Measurements from ENCODE around the gene SOAT2. TPM values are rescaled to one million over a fixed set of nuclear protein-coding genes. Genes with fewer than 3 reads are reported as not detected.
"Not testable (repeated sequence)": the region's sequence is repeated elsewhere in the genome, so short reads cannot be mapped to it uniquely, and the experiment has no call there.

Gene SOAT2
- total RNA-seq, 2 experiments from 2014 or later, result 1.1 to 1.5 TPM

DNA sequence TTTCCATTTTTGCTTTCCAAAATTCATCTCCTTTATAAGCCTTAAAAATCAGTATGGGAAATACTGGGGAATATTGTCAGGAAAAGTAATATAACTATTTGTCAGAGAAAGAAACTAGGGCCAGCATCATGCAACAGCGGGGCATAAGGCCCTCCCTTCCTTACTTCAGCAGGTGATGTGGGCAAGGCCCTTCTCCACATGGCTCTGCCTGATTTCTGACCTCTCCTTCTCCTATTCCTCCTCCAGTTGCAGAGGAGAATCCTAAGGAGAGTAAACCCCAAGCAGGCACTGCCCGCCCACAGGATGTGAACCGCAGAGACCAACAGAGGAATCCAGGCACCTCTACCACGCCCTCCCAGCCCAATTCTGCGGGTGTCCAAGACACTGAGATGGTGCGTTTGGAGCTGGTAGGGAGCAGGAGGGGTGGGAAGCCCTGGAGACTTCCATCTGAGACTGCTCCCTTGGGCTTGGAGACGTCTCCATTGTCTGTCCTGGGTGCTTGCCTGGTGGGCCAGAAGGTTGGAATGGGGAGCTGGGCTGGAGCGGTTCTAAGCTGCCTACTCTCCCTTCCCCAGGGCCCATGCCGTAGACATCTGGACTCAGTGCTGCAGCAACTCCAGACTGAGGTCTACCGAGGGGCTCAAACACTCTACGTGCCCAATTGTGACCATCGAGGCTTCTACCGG, 2.7 kb upstream of the SOAT2 start:
- Mint-ChIP-seq H3K4me3 (no peak overlapping the region), H3K36me3 (no peaks in the 10 kb centered on the region), H3K4me1 (ENCODE audit: low read depth) (peaks cover 46% of the 10 kb centered on the region), H3K9me3 (no peaks in the 10 kb centered on the region), H3K27ac (no peak overlapping the region), H3K27me3 (peaks cover 3% of the 10 kb centered on the region)
- intact Hi-C loops (cut with micrococcal nuclease), result loop anchor here (5.0 kb wide), 1 partner anchor 82 kb away; the partner anchor contains the start of genes CSAD and ZNF740
- ChIA-PET POLR2A (interaction anchor here (1.1 to 3.6 kb wide), 4 partner anchors 34 to 90 kb away, joined by 3 to 30 read pairs (median 10); no protein-coding TSS in a partner anchor), CTCF (interaction anchor here (1.2 to 7.7 kb wide), 8 partner anchors 14 to 252 kb away, joined by 3 to 348 read pairs (median 6); partner anchors contain the start of gene SPRYD3)
- no peak for DNase-seq

DNA sequence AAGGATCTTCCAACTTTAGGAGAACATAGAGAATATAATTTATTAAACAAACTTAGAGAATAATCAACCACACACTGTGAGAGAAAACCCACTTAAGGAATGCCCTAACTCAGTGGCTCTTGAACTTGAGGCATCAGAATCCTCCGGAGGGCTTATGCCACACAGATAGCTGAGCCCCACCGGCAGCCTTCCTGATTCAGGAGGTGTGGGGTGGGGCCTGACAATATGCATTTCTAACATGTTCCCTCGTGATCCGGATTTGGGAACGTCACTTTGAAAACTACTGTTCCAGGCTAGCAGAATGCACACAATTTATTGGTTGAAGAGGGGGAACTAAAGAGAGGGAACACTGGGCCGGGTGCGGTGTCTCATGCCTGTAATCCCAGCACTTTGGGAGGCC, 2.0 kb upstream of the SOAT2 start:
- peaks cover 3% of the 10 kb centered on the region for H3K27me3 Mint-ChIP-seq
- no peaks in the 10 kb centered on the region for H3K9me3 Mint-ChIP-seq
- peaks cover 46% of the 10 kb centered on the region for H3K4me1 Mint-ChIP-seq (ENCODE audit: low read depth)
- no peak for DNase-seq
- peak overlapping the region; percentile 69 for H3K27ac Mint-ChIP-seq
- ChIA-PET CTCF (interaction anchor here (1.5 to 7.7 kb wide), 3 partner anchors 35 to 251 kb away, joined by 4 to 348 read pairs (median 5); no protein-coding TSS in a partner anchor), POLR2A (interaction anchor here (2.7 kb wide), 1 partner anchor 35 kb away, joined by 10 read pairs; no protein-coding TSS in a partner anchor)
- no peaks in the 10 kb centered on the region for H3K36me3 Mint-ChIP-seq
- H3K4me3 Mint-ChIP-seq, result no peak overlapping the region
- intact Hi-C loops (cut with micrococcal nuclease), result loop anchor here (5.0 kb wide), 1 partner anchor 81 kb away; the partner anchor contains the start of genes CSAD and ZNF740

DNA sequence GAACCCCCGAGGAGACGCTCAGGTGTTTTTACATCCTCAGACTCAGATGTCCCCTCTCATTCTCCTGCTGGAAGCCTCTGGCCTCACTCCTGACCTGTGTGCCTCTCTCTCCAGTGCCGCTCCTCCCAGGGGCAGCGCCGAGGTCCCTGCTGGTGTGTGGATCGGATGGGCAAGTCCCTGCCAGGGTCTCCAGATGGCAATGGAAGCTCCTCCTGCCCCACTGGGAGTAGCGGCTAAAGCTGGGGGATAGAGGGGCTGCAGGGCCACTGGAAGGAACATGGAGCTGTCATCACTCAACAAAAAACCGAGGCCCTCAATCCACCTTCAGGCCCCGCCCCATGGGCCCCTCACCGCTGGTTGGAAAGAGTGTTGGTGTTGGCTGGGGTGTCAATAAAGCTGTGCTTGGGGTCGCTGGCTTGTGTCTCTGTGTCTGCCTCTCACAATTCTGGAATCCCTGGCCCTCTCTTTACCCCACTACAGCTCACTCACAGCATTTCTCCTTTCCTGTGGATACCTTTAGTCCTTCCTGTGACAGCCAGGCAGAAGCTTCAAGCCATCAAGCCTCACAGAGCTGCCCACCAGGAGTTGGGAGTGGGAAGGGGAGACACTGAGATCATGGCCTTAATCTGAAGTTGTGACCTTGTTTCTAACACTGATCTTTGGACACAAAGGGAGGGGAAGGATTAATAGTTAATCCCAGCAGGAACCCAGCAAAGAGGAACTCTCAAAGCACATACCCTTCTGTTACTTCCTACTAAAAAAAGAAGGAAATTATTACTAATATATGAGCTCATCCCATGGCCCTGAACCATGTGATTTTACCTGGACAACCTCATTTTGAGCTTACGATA, 1.1 kb upstream of the SOAT2 start:
- DNase-seq, result no peak
- Mint-ChIP-seq H3K9me3 (no peaks in the 10 kb centered on the region), H3K36me3 (no peaks in the 10 kb centered on the region), H3K27ac (peak overlapping the region; percentile 44), H3K4me3 (no peak overlapping the region), H3K27me3 (peaks cover 1% of the 10 kb centered on the region), H3K4me1 (ENCODE audit: low read depth) (peaks cover 44% of the 10 kb centered on the region)
- CTCF ChIA-PET, result interaction anchor here (0.6 to 7.7 kb wide), 16 partner anchors 8 to 1599 kb away, joined by 3 to 348 read pairs (median 6); partner anchors contain the start of genes AAAS and SPRYD3
- intact Hi-C loops (cut with micrococcal nuclease), result loop anchor here (5.0 kb wide), 1 partner anchor 80 kb away; the partner anchor contains the start of genes CSAD and ZNF740
- POLR2A ChIA-PET, result interaction anchor here (1.2 to 2.7 kb wide), 5 partner anchors 23 to 78 kb away, joined by 3 to 13 read pairs (median 5); partner anchors contain the start of genes CSAD, SPRYD3 and ZNF740

DNA sequence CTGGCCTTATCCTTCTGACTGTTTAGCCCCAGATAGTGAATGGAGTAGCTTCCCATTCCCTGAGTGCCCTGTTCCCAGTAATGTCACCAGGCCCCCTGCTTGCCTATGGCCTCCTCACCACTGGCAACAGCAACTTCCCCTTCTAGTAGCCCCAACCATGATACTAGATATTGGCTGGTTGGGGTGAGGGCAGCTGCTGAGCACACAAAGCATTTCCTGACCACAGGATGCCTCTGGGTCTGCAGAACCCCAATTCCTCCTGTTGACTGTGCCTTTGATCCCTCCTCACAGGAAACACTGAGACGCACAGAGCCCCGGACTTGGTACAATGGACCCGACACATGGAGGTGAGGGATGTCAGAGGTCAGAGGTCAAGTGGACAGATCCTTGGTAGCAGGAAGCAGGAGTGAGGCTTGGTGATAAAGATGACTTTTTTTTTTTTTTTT, 597 bp downstream of the SOAT2 start:
- Mint-ChIP-seq H3K27ac (peak overlapping the region; percentile 42), H3K4me3 (no peak overlapping the region), H3K27me3 (no peaks in the 10 kb centered on the region), H3K36me3 (no peaks in the 10 kb centered on the region), H3K9me3 (no peaks in the 10 kb centered on the region), H3K4me1 (ENCODE audit: low read depth) (peaks cover 33% of the 10 kb centered on the region)
- ChIA-PET CTCF (interaction anchor here (0.9 to 7.7 kb wide), 13 partner anchors 10 to 248 kb away, joined by 3 to 348 read pairs (median 6); partner anchors contain the start of genes AAAS and SPRYD3), POLR2A (interaction anchor here (1.2 to 2.4 kb wide), 3 partner anchors 25 to 50 kb away, joined by 3 to 13 read pairs (median 4); partner anchors contain the start of gene SPRYD3)
- intact Hi-C loops (cut with micrococcal nuclease), result loop anchor here (5.0 kb wide), 1 partner anchor 78 kb away; the partner anchor contains the start of genes CSAD and ZNF740
- DNase-seq, result peak; percentile 21

DNA sequence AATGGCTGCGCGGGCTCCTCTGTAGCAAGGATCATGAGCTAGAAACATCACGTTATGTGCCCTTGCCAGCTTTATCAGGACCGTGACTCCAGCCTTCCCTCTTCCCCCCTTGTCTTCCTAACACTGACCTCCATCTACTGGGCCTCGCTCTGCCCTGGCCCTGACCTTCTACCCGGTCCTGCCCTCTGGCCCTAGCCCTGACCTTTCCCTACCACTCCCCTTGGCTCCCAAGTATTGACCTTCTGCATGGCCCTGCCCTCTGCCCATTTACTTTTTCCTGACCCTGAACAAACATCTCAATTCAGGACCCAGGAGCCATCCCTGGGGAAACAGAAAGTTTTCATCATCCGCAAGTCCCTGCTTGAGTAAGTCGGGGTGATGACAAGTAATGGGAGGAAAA, 2.0 kb downstream of the SOAT2 start:
- intact Hi-C loops (cut with micrococcal nuclease), result no loop called here
- DNase-seq, result no peak
- Mint-ChIP-seq H3K9me3 (no peaks in the 10 kb centered on the region), H3K27ac (no peak overlapping the region), H3K4me3 (no peak overlapping the region), H3K27me3 (no peaks in the 10 kb centered on the region), H3K4me1 (ENCODE audit: low read depth) (peaks cover 27% of the 10 kb centered on the region), H3K36me3 (no peaks in the 10 kb centered on the region)
- ChIA-PET CTCF (interaction anchor here (1.1 to 1.3 kb wide), 2 partner anchors 39 to 247 kb away, joined by 3 to 7 read pairs; no protein-coding TSS in a partner anchor), POLR2A (no interaction called here)

DNA sequence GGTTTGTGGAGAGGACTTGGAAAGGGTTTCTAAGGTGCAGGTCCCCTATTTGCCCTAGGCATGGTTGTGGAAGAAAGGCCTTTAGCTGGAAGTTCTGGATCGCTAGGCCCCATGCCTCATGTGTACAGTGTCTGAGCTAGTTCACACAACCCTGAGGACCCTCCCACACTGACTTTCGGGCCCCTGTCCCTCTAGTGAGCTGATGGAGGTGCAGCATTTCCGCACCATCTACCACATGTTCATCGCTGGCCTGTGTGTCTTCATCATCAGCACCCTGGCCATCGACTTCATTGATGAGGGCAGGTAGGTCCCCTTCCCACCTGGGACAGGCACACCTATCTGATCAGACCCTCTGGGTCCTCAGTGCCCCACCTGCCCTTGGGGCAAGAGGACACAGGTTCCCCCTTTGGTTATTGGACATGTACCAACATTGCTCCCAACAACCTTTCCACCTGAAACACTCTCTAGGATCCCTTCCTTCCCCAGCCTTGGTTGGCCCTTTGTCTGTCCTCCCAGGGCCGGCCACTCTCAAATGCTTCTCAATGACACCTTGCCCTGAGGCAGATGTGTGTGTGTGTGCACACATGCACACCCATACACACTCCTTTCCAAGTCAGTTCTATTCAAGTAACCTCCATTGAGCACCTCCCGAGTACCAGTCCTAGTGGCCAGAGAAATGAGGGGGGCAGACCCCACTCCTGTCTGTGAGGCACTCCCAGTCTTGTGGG, 2.6 kb downstream of the SOAT2 start:
- ChIA-PET CTCF (interaction anchor here (1.1 kb wide), 1 partner anchor 40 kb away, joined by 7 read pairs; no protein-coding TSS in a partner anchor), POLR2A (no interaction called here)
- no peak overlapping the region for H3K4me3 Mint-ChIP-seq
- H3K36me3 Mint-ChIP-seq, result no peaks in the 10 kb centered on the region
- H3K4me1 Mint-ChIP-seq (ENCODE audit: low read depth), result peaks cover 24% of the 10 kb centered on the region
- H3K9me3 Mint-ChIP-seq, result no peaks in the 10 kb centered on the region
- no peaks in the 10 kb centered on the region for H3K27me3 Mint-ChIP-seq
- DNase-seq, result no peak
- intact Hi-C loops (cut with micrococcal nuclease), result no loop called here
- no peak overlapping the region for H3K27ac Mint-ChIP-seq

DNA sequence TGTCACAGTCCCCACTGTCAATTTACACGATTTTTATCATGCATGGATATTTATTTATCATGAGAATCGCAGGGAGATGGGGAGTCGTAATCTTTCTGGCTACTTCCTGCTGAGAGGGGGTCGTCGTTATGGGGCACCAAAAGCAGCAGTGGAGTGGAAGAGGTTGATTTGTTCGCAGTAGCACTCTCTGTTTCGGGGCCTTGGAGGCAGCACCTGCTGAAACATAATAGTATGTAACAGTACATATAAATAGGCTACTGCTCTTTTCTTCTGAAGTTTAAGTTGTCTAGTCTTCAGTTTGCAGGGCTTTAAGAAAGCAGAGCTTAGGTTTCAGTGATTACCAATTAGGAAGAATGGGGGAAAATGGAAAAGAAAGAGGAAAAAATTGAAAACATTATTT, 3.8 kb downstream of the SOAT2 start:
- no peak overlapping the region for H3K27ac Mint-ChIP-seq
- no peak overlapping the region for H3K4me3 Mint-ChIP-seq
- ChIA-PET POLR2A (no interaction called here), CTCF (no interaction called here)
- H3K9me3 Mint-ChIP-seq, result no peaks in the 10 kb centered on the region
- H3K4me1 Mint-ChIP-seq (ENCODE audit: low read depth), result peaks cover 24% of the 10 kb centered on the region
- DNase-seq, result no peak
- H3K27me3 Mint-ChIP-seq, result no peaks in the 10 kb centered on the region
- H3K36me3 Mint-ChIP-seq, result no peaks in the 10 kb centered on the region
- intact Hi-C loops (cut with micrococcal nuclease), result no loop called here

DNA sequence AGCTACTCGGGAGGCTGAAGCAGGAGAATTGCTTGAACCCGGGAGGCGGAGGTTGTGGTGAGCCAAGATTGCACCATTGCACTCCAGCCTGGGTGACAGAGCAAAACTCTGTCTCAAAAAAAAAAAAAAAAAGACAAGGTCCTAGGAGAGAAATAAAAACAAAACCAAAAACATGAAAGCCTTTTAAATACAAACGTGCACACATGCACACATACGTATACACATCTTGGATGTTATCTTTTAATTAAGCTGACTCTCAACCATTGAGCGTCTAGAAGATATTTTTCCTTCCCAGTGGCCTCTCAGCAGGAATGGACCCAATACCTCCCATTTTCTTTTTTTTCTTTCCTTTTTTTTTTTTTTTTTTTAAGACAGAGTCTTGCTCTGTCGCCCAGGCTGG, 9.1 kb downstream of the SOAT2 start:
- H3K4me3 Mint-ChIP-seq; H3K4me1 Mint-ChIP-seq (ENCODE audit: low read depth); H3K9me3 Mint-ChIP-seq; H3K36me3 Mint-ChIP-seq; H3K27me3 Mint-ChIP-seq; DNase-seq; intact Hi-C loops (cut with micrococcal nuclease); POLR2A ChIA-PET; H3K27ac Mint-ChIP-seq: not testable (repeated sequence)
- CTCF ChIA-PET, result interaction anchor here (1.0 to 1.9 kb wide), 3 partner anchors 10 to 47 kb away, joined by 3 to 8 read pairs (median 4); partner anchors contain the start of gene SOAT2

DNA sequence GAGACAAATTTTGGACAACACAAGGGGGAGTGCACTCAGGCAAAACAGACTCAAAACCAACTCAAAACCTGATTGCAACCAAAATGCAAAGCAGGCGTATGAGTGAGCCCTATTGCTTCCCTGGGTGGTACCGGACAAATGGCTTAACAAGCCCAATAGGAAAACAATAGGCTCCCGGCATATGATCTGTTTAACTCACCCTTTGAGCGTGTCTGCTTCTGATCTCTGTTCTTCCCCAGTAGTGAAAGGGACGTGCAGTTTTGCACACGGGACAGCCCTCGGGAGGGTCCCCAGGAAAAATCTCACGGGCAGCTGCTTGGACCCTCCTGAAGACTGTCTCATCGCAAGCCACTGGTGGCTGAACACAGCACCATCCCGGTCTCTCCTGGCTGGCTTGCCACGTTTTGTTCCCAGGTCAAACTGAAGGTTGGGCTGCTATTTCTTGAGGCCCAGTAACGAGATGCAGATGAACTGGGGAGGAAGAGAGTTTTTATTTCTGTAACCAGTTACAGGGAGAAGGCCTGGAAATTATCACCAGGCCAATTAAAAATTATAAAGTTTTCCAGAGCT, 9.9 kb downstream of the SOAT2 start:
- ChIA-PET POLR2A (no interaction called here), CTCF (interaction anchor here (0.7 to 1.9 kb wide), 3 partner anchors 11 to 48 kb away, joined by 3 to 8 read pairs (median 3); partner anchors contain the start of genes SOAT2 and SPRYD3)
- Mint-ChIP-seq H3K4me3 (no peak overlapping the region), H3K9me3 (no peaks in the 10 kb centered on the region), H3K27ac (no peak overlapping the region), H3K27me3 (no peaks in the 10 kb centered on the region), H3K36me3 (no peaks in the 10 kb centered on the region), H3K4me1 (ENCODE audit: low read depth) (no peaks in the 10 kb centered on the region)
- DNase-seq, result no peak
- intact Hi-C loops (cut with micrococcal nuclease), result no loop called here

DNA sequence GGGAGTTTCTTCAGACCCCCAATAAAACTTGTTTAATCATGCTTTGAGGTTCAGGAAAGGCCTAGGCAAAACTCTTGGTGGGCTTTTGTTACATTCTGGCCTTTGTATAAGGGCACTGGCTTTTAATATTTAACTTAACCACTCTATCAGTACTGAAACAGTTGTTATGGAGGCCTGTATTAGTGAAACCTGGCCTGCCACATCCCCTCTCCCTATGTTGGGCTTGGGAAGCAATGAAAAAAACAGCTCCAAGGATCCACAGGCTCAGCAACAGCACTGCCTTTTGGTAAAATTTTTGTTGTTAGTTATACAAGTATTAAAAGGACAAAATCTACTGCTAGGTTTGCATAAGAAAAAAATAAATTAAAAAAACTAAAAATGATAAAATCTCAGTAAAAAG, 10.7 kb downstream of the SOAT2 start:
- intact Hi-C loops (cut with micrococcal nuclease), result no loop called here
- no peak overlapping the region for H3K27ac Mint-ChIP-seq
- CTCF ChIA-PET, result interaction anchor here (0.7 to 1.3 kb wide), 2 partner anchors 35 to 48 kb away, joined by 3 read pairs; partner anchors contain the start of gene SPRYD3
- no peak for DNase-seq
- POLR2A ChIA-PET, result no interaction called here
- H3K9me3 Mint-ChIP-seq, result no peaks in the 10 kb centered on the region
- no peaks in the 10 kb centered on the region for H3K4me1 Mint-ChIP-seq (ENCODE audit: low read depth)
- no peak overlapping the region for H3K4me3 Mint-ChIP-seq
- H3K27me3 Mint-ChIP-seq, result no peaks in the 10 kb centered on the region
- H3K36me3 Mint-ChIP-seq, result no peaks in the 10 kb centered on the region
